Neural cell (in vitro differentiated cells): Measurements from ENCODE around the gene WDR37. TPM values are rescaled to one million over a fixed set of nuclear protein-coding genes. Genes with fewer than 3 reads are reported as not detected.

Experiments used
- H2AFZ ChIP-seq: fragments of 200-600, 300-800 bp; sonication (generic), shearing (Covaris generic); 2 replicates; pipeline ENCODE4 v1.6.0; 2014; ENCODE audit warnings: low read depth, mild to moderate bottlenecking, antibody characterized with exemption, low read length, moderate library complexity
- H3F3A ChIP-seq: fragments of 200-600 bp; shearing (Covaris generic); 2 replicates; pipeline ENCODE4 v1.6.1; 2016; ENCODE audit warnings: mild to moderate bottlenecking, moderate library complexity, mixed read lengths, antibody characterized with exemption, low read length; ENCODE audit not compliant: insufficient read depth, poor library complexity, severe bottlenecking
- H3K27ac ChIP-seq: fragments of 200-600, 300-800 bp; sonication (generic), shearing (Covaris generic); 2 replicates; pipeline ENCODE4 v1.5.1; 2014; ENCODE audit warnings: mild to moderate bottlenecking, low read length, moderate library complexity
- H3K27me3 ChIP-seq: fragments of 300-800, 200-600 bp; sonication (generic), shearing (Covaris generic); 2 replicates; pipeline ENCODE4 v1.6.0; 2014; ENCODE audit warnings: mild to moderate bottlenecking, low read depth, low read length, moderate library complexity; ENCODE audit not compliant: insufficient read depth
- H3K36me3 ChIP-seq: fragments of 300-800, 200-600 bp; sonication (generic), shearing (Covaris generic); 2 replicates; pipeline ENCODE4 v1.5.1; 2014; ENCODE audit warnings: mild to moderate bottlenecking, antibody characterized with exemption, low read length, moderate library complexity; ENCODE audit not compliant: insufficient read depth
- H3K4me2 ChIP-seq: fragments of 300-800, 200-600 bp; sonication (generic), shearing (Covaris generic); 2 replicates; pipeline ENCODE4 v1.6.0; 2014; ENCODE audit warnings: mild to moderate bottlenecking, low read length
- H3K4me3 ChIP-seq: fragments of 300-800, 200-600 bp; sonication (generic), shearing (Covaris generic); 2 replicates; pipeline ENCODE4 v1.5.1; 2014; ENCODE audit warnings: mild to moderate bottlenecking, low read length, moderate library complexity
- H3K79me2 ChIP-seq: fragments of 200-600 bp; shearing (Covaris generic); replicated peaks from 2 replicates; pipeline ENCODE4 v1.6.0; 2014; ENCODE audit warnings: mild to moderate bottlenecking, low read length, moderate library complexity; ENCODE audit not compliant: insufficient read depth
- H3K9ac ChIP-seq: fragments of 300-800, 200-600 bp; sonication (generic), shearing (Covaris generic); 2 replicates; pipeline ENCODE4 v1.6.1; 2016; ENCODE audit warnings: mild to moderate bottlenecking, low read length, mixed read lengths
- H3K9me2 ChIP-seq: fragments of 200-600 bp; shearing (Covaris generic); 2 replicates; pipeline ENCODE4 v1.6.1; 2016; ENCODE audit warnings: mild to moderate bottlenecking, low read length, mixed read lengths; ENCODE audit not compliant: insufficient read depth
- H3K9me3 ChIP-seq: fragments of 200-600, 300-800 bp; sonication (generic), shearing (Covaris generic); 2 replicates; pipeline ENCODE4 v1.6.1; 2016; ENCODE audit warnings: mild to moderate bottlenecking, mixed run types, low read length, moderate library complexity, mixed read lengths
- H4K20me1 ChIP-seq: fragments of 200-600 bp; shearing (Covaris generic); 2 replicates; pipeline ENCODE4 v1.6.1; 2016; ENCODE audit warnings: mild to moderate bottlenecking, mixed run types; ENCODE audit not compliant: insufficient read depth
- CTCF ChIP-seq: fragments of 450-650 bp; IDR thresholded peaks from 2 replicates; pipeline ENCODE4 v1.5.1; 2014; ENCODE audit warnings: antibody characterized with exemption, mild to moderate bottlenecking, moderate library complexity; ENCODE audit not compliant: poor library complexity, severe bottlenecking
- EP300 ChIP-seq: fragments of 450-650 bp; conservative IDR thresholded peaks from 2 replicates; pipeline ENCODE4 v1.6.1; 2014; ENCODE audit warnings: antibody characterized with exemption, mild to moderate bottlenecking, moderate library complexity; ENCODE audit not compliant: poor library complexity, severe bottlenecking
- EZH2 ChIP-seq: fragments of 200-600, 300-800 bp; shearing (Covaris generic), sonication (generic); IDR thresholded peaks from 2 replicates; pipeline ENCODE4 v1.6.1; 2014; ENCODE audit warnings: antibody characterized with exemption, low read length, borderline replicate concordance, mild to moderate bottlenecking; ENCODE audit not compliant: insufficient read depth, poor library complexity, severe bottlenecking
- MXI1 ChIP-seq: fragments of 450-650 bp; conservative IDR thresholded peaks from 2 replicates; pipeline ENCODE4 v1.6.1; 2014; ENCODE audit warnings: antibody characterized with exemption, mild to moderate bottlenecking; ENCODE audit not compliant: poor library complexity, severe bottlenecking
- POLR2AphosphoS5 ChIP-seq: IDR thresholded peaks from 2 replicates; pipeline ENCODE4 v1.6.1; 2012
- RAD21 ChIP-seq: fragments of 450-650 bp; conservative IDR thresholded peaks from 2 replicates; pipeline ENCODE4 v1.6.1; 2014; ENCODE audit warnings: antibody characterized with exemption, mild to moderate bottlenecking, moderate library complexity
- REST ChIP-seq: IDR thresholded peaks from 2 replicates; pipeline ENCODE4 v1.6.1; 2012; ENCODE audit warnings: borderline replicate concordance
- SMC3 ChIP-seq: fragments of 450-650 bp; conservative IDR thresholded peaks from 2 replicates; pipeline ENCODE4 v1.6.1; 2014; ENCODE audit warnings: antibody characterized with exemption, mild to moderate bottlenecking, moderate library complexity; ENCODE audit not compliant: poor library complexity
- TAF1 ChIP-seq: IDR thresholded peaks from 2 replicates; pipeline ENCODE4 v1.6.1; 2012; ENCODE audit warnings: low read depth
- polyA plus RNA-seq: library from polyadenylated mRNA; depleted of rRNA; stranded (reverse); fragments of >200 nt; gene quantifications from 2 replicates; pipeline ENCODE4 v1.2.3, GENCODE V29; 2014

The WDR37 gene
- polyA plus RNA-seq, 1 donor from 2014 or later = 32.3 TPM

- H3K4me3 ChIP-seq = no peak overlapping the region
- H3F3A ChIP-seq = no peaks in the 10 kb centered on the region
- TF ChIP-seq MXI1 = no peak
- no peak for TF ChIP-seq TAF1
- TF ChIP-seq REST = no peak
- TF ChIP-seq RAD21 = no peak
- no peak for TF ChIP-seq CTCF
- no peak for TF ChIP-seq EP300
- no peak for TF ChIP-seq POLR2AphosphoS5
- no peak for TF ChIP-seq SMC3
- no peak for TF ChIP-seq EZH2
- no peak overlapping the region for H2AFZ ChIP-seq
- no peaks in the 10 kb centered on the region for H3K79me2 ChIP-seq
- H3K36me3 ChIP-seq = no peaks in the 10 kb centered on the region
- H3K9me2 ChIP-seq = no peaks in the 10 kb centered on the region
- H4K20me1 ChIP-seq = no peaks in the 10 kb centered on the region
- H3K4me2 ChIP-seq = no peak overlapping the region
- no peaks in the 10 kb centered on the region for H3K27me3 ChIP-seq
- no peak overlapping the region for H3K9ac ChIP-seq
- no peaks in the 10 kb centered on the region for H3K9me3 ChIP-seq
- H3K27ac ChIP-seq = no peak overlapping the region
Measured at GRCh38 chr10:1169186-1169885, 113.2 kb downstream of the WDR37 start.

GRCh38 chr10:1169981-1170866, 114.0 kb downstream of the WDR37 start:
- Histone ChIP-seq H3K27ac (no peak overlapping the region), H3F3A (no peaks in the 10 kb centered on the region), H3K4me3 (no peak overlapping the region), H3K36me3 (no peaks in the 10 kb centered on the region), H4K20me1 (no peaks in the 10 kb centered on the region), H3K4me2 (no peak overlapping the region), H3K27me3 (no peaks in the 10 kb centered on the region), H2AFZ (no peak overlapping the region), H3K79me2 (no peaks in the 10 kb centered on the region), H3K9me2 (no peaks in the 10 kb centered on the region), H3K9ac (no peak overlapping the region), H3K9me3 (no peaks in the 10 kb centered on the region)
- TF ChIP-seq SMC3 = no peak
- TF ChIP-seq RAD21 = no peak
- no peak for TF ChIP-seq MXI1
- no peak for TF ChIP-seq EP300
- TF ChIP-seq EZH2 = no peak
